Measurements from ENCODE around the gene FAM53A. TPM values are rescaled to one million over a fixed set of nuclear protein-coding genes. Genes with fewer than 3 reads are reported as not detected.

Gene FAM53A
- total RNA-seq, 4 donors from 2014 or later, result 1.2 to 18.4 (median 4.9) TPM

DNA sequence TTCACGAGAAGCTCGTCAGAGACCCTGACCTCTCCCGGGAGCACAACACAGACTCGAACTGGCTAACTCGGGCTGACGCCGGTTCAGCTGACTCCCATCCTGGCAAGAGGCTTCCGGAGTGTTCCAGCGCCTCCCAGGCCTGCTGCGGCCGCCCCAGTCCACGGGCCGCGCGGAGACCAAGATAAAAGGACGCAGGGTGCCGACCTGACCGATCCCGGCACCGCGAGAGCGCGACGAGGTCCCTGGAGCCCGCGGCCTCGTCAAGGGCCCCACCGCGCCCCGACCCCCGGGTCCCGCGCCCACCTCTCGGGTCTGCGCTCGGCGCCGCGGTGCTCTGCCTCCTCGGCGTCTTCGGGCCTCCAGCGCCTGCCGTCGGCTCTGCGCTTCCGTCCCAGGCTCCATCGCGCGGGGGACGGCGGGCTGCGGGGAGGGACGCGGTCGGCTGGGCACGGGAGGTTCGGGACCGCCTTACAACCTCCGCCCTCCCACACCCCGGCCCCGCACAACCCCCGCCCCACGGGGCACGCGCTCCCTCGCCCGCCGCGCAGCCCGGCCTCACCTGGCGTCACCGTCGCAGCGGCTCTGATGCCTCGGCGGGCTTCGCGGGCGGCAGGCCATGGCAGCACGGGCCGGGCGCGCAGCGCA lies 27.6 kb upstream of the FAM53A start:
- WGBS, 2 donors (ENCODE audit: low coverage in 1 of 2), result 0% methylated on average over 3 of the region's 85 CpGs; no CpG with 5 or more reads in 1 of the 2 donors
- peak; percentile 40 for ATAC-seq
- Histone ChIP-seq H3K36me3 (peaks cover 0 to 20% of the 10 kb centered on the region in 2 donors), H3K9me3 (no peaks in the 10 kb centered on the region), H3K27me3 (no peaks in the 10 kb centered on the region), H3K4me3 (peak overlapping the region; percentile 45 to 96), H3K4me1 (peaks cover 0 to 68% (median 23%) of the 10 kb centered on the region in 3 donors), H3K27ac (peak overlapping the region; percentile 90 to 100 (median 98))
- TF ChIP-seq EP300 (IDR thresholded peaks at IDR 0.05) (no peak), POLR2AphosphoS5 (IDR thresholded peaks at IDR 0.05) (no peak), POLR2A (IDR thresholded peaks at IDR 0.05) (no peak)
- TF ChIP-seq, protein P1, sequence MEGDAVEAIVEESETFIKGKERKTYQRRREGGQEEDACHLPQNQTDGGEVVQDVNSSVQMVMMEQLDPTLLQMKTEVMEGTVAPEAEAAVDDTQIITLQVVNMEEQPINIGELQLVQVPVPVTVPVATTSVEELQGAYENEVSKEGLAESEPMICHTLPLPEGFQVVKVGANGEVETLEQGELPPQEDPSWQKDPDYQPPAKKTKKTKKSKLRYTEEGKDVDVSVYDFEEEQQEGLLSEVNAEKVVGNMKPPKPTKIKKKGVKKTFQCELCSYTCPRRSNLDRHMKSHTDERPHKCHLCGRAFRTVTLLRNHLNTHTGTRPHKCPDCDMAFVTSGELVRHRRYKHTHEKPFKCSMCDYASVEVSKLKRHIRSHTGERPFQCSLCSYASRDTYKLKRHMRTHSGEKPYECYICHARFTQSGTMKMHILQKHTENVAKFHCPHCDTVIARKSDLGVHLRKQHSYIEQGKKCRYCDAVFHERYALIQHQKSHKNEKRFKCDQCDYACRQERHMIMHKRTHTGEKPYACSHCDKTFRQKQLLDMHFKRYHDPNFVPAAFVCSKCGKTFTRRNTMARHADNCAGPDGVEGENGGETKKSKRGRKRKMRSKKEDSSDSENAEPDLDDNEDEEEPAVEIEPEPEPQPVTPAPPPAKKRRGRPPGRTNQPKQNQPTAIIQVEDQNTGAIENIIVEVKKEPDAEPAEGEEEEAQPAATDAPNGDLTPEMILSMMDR (IDR thresholded peaks at IDR 0.05), result no peak

DNA sequence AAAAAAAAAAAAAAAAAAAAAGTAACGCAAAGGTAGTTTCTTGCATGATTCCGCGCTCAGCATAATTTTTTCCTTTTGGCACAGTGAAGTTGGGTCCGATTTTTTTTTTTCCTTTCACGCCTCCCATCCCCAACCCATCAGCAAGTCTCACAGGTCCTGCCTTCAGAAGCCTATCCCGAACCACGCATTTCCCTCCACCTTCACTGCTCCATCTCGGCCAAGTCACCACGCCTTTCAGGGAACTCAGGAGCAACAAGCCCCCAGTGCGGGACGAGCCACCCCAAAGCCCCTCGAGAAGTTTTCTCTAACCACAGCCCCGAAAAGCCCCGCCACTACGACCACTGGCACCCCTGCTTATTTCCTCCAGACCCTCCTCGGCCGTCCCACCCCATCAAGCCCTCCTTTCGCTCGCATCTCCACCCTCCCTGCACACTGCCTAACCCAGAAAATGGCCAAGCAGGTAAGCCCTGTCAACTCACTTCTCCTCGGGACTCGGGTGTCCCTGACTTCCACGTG lies 27.0 kb upstream of the FAM53A start:
- 5 to 14% methylated on average over 14 to 22 of the region's 22 CpGs for WGBS, 2 donors (ENCODE audit: low coverage in 1 of 2)
- H3K4me1 ChIP-seq, result peaks cover 0 to 62% (median 23%) of the 10 kb centered on the region in 3 donors
- peaks cover 0 to 20% of the 10 kb centered on the region in 2 donors for H3K36me3 ChIP-seq
- TF ChIP-seq, protein P1 (IDR thresholded peaks at IDR 0.05), result no peak
- H3K9me3 ChIP-seq, result no peaks in the 10 kb centered on the region
- no peak for ATAC-seq
- H3K27ac ChIP-seq, result peak overlapping the region; percentile 90 to 100 (median 98)
- peak overlapping the region; percentile 45 to 96 for H3K4me3 ChIP-seq
- no peaks in the 10 kb centered on the region for H3K27me3 ChIP-seq

DNA sequence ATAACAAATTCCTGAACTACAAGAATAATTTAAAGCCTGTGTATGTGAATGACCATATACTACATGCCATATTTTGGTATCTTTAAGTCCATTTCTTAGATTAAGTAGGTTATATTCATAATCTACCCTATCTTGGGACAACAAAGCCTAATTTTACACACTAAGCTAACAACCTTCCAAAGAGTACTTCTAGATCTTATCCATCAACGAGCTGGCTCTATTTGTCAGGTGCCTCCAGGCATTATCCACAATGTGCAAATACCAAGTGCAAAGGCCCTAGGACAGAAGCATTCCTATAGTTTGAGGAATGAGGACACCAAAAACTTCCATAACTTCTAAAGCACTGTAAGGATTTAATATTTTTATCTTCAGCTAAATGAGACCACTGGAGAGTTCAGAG lies 24.5 kb upstream of the FAM53A start:
- Histone ChIP-seq H3K36me3 (peaks cover 0 to 30% of the 10 kb centered on the region in 2 donors), H3K27me3 (no peaks in the 10 kb centered on the region), H3K9me3 (no peaks in the 10 kb centered on the region), H3K4me1 (peaks cover 0 to 36% (median 21%) of the 10 kb centered on the region in 3 donors), H3K27ac (no peak overlapping the region), H3K4me3 (no peak overlapping the region)
- no peak for ATAC-seq
- TF ChIP-seq, protein P1 (IDR thresholded peaks at IDR 0.05), result no peak
- TF ChIP-seq POLR2AphosphoS5 (IDR thresholded peaks at IDR 0.05) (no peak), POLR2A (IDR thresholded peaks at IDR 0.05) (no peak), EP300 (IDR thresholded peaks at IDR 0.05) (no peak)
- 43 to 46% methylated on average over 1 of the region's 1 CpG for WGBS, 2 donors (ENCODE audit: low coverage in 1 of 2)

DNA sequence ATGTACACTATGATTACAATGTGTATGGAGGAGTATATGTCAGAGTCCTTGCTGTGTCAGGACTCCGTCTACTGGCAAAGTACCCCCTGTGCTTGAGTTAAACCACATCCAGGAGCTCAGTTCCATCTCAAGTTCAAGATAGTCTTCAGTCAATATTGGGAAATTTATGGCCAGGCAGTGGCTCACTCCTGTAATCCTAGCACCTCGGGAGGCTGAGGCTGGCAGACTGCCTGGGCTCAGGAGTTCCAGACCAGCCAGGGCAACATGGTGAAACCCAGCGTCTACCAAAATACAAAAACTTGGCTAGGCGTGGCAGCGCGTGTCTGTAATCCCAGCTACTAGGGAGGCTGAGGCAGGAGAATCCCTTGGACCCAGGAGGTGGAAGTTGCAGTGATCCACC lies 22.2 kb upstream of the FAM53A start:
- WGBS, 2 donors (ENCODE audit: low coverage in 1 of 2), result 86 to 100% methylated on average over 2 to 4 of the region's 6 CpGs
- no peak for TF ChIP-seq POLR2A (IDR thresholded peaks at IDR 0.05)
- TF ChIP-seq EP300 (IDR thresholded peaks at IDR 0.05), result no peak
- TF ChIP-seq, protein P1 (IDR thresholded peaks at IDR 0.05), result no peak
- no peak for TF ChIP-seq POLR2AphosphoS5 (IDR thresholded peaks at IDR 0.05)

DNA sequence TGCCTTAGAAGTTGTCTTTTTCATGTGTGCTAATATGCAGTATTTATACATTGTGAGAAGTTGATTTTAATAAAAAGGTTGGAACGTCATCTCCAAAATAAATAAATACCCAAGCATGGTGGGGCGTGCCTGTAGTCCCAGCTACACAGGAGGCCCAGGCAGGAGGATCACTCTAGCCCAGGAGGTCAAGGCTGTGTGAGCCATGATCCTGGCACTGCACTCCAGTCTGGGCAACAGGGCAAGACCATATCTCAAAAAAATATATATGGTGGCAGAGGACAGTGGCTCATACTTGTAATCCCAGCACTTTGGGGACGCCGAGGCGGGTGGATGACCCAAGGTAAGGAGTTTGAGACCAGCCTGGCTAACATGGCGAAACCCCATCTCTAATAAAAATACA lies 21.6 kb upstream of the FAM53A start:
- WGBS, 2 donors (ENCODE audit: low coverage in 1 of 2), result 60 to 84% methylated on average over 1 to 6 of the region's 6 CpGs
- ATAC-seq, result no peak
- Histone ChIP-seq H3K4me3 (no peak overlapping the region), H3K27ac (no peak overlapping the region), H3K9me3 (no peaks in the 10 kb centered on the region), H3K4me1 (peaks cover 0 to 20% (median 9%) of the 10 kb centered on the region in 3 donors), H3K27me3 (no peaks in the 10 kb centered on the region), H3K36me3 (peaks cover 0 to 57% of the 10 kb centered on the region in 2 donors)
- TF ChIP-seq EP300 (IDR thresholded peaks at IDR 0.05) (no peak), POLR2A (IDR thresholded peaks at IDR 0.05) (no peak), POLR2AphosphoS5 (IDR thresholded peaks at IDR 0.05) (no peak)
- TF ChIP-seq, protein P1 (IDR thresholded peaks at IDR 0.05), result no peak

More for the DNA sequence above, 22.2 kb upstream of the FAM53A start:
- no peak for ATAC-seq
- Histone ChIP-seq H3K4me3 (no peak overlapping the region), H3K27ac (no peak overlapping the region), H3K36me3 (peaks cover 0 to 52% of the 10 kb centered on the region in 2 donors), H3K4me1 (peaks cover 0 to 26% (median 14%) of the 10 kb centered on the region in 3 donors), H3K27me3 (no peaks in the 10 kb centered on the region), H3K9me3 (no peaks in the 10 kb centered on the region)

All from gastroesophageal sphincter (tissue), 4 donors.